ENCODE measurements around the gene ITGB8.

Gene ITGB8

DNA sequence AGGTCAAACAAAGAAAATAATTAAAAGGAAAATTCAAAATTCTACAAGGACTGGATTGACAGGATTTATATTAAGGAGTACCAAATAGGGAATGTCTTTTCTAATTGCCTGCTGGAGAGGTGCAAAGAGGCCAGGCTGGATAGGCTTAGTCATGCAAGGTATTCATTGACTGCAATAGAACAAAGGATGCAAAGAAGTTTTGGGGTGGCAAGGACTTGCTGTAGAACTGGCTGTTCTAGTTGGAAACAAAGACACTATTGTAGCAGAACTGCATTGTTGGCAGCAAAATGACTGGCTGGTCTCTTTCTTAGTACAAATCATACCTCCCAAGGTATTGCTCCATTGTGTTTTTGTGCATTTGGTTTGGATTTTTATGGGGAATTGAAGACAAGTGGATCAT, 10.1 kb downstream of the ITGB8 start:
- DNase-seq (ENCODE audit: low spot score), result no peak

DNA sequence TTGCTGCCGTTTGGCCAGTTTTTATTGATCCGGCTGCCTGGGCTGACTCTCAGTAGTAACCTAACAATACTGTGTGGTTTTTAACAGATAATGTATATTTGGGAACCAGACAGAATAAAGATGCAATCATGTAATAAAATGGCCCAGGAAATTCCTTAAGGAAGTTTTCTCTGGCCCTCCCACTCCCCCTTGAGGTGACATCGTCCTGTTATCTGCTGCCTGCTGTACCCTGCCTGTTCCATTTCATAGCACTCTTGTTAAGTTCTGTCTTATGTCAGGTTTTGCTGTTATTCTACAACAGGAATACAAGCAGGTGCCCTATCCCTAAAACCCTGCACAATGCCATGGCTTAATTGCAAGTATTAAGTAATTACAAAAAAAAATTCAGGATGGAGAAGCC, 12.5 kb downstream of the ITGB8 start:
- DNase-seq (ENCODE audit: low spot score), result no peak

GRCh38 chr7:20343941-20344340, 13.2 kb downstream of the ITGB8 start:
- DNase-seq (ENCODE audit: low spot score), result no peak

DNA sequence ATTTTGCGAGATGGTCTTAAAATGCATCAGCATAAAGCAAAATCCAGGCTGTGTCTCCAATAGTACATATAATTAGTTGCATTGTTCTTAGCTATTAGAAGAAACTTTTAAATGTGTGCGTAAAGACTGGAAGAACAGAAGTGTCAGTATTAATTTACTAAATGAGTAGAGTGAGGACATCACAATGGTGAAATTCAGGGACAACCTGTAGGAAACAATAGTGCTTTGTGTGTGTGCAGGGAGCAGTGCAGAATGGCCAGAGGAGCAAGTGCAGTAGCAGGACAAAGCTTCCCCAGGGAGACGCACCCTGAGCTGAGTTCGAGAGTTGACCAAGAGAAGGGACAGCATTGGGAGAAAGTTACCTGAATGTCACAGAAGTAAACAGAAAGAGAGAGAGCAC, 13.7 kb downstream of the ITGB8 start:
- no peak for DNase-seq (ENCODE audit: low spot score)

GRCh38 chr7:20346577-20346976, 15.9 kb downstream of the ITGB8 start:
- DNase-seq (ENCODE audit: low spot score), result no peak

DNA sequence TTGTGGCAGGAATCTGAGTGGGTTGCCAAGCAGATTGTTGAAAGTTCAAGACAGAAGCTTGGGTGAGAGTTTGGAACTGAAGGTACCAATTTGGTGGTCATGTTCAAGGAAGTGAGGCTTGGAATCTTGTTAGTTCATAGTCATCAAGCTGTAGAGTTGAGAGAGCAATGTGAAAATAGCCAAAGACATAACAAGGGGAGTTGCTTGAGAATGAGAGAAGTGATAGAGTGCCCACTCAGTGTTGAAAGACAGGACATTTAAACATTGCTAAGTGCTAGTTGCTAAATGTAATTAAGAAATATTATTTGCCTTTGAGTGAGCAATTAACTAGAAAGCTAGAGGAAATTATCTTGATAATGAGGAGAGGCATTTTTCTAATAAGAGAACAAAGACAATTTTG, 17.0 kb downstream of the ITGB8 start:
- DNase-seq (ENCODE audit: low spot score), result no peak

DNA sequence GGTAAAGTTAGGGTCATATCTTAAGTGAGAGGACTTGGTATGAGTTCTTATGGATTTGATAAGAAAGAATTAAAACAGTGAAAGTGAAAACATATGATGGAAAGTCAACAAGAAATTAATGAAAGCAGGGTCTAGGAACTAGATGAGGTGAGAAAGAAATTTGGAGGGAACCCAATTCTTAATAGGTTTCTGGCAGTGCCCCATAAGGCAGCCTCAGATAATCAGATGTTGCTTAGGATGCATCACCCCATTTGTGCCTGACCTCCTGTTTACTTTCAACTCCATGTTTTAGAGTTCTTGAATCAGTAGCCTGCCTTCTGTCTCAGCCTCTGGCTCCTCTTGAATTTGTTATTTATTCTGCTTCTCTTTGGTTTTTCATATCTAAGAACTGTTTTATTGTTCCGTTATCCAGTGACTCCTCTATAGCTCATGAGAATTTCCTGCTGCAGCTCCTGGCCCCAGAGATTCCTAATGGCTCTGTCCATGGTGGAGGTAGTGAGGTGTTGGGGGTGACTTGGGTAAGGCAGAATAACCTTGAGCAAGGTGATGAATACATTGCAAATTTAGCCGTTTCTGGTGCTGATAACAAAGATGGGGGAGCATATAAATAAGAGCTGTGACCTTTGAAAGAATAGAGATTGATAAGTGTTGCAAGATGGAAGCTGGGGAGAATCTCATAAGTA, 17.6 kb downstream of the ITGB8 start:
- DNase-seq (ENCODE audit: low spot score), result no peak

DNA sequence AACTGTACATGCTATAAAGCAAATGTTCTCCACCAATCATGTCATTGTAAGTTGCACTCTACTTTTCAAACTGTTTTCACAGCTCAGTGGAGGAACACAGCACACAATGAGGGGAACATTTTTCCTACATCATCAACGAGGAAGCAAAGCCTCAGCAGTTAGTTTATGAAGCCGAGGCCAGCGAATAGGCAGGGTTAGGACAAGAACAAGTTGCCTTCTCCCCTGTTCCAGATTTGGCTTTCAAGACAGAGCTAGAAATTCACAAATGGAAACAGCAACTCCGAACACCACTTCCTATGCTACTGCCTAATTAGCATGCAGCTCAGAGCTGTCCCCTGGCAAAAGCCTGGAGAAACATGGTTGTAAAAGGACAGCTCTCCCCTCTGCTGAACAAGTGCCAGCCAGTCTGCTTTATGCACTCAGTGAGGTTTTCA, 19.8 kb downstream of the ITGB8 start:
- DNase-seq (ENCODE audit: low spot score), result no peak

DNA sequence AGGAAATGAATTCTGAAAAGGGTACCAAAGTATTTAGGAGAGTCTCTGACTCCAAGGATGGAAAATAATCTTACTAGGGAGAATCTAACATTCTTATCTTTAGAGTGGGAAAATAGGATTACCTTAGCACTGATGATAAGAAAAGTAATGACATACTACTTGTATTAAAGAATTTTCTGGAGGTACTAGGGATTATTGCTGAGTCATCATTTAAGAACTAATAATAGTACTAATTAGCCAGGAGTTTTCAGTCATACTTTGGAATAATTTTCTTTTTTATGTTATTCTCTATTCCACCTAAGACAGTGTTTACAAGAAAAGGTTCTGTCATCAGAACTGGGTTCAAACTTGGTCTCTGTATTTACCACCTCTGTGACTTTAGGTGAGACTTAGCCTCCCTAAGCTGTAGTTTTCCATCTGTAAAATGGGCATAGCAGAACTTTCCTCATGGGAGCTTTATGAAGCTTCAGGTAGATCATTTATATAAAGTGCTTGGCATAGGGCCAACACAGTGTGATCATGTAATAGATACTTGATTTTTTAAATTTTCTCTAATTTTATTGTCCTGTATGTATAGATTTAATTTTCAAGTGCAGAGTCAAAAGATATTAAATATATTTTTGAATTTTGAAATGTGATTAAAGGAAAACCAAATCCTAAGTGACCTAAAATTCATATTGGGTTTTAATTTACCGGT, 20.4 kb downstream of the ITGB8 start:
- no peak for DNase-seq (ENCODE audit: low spot score)

DNA sequence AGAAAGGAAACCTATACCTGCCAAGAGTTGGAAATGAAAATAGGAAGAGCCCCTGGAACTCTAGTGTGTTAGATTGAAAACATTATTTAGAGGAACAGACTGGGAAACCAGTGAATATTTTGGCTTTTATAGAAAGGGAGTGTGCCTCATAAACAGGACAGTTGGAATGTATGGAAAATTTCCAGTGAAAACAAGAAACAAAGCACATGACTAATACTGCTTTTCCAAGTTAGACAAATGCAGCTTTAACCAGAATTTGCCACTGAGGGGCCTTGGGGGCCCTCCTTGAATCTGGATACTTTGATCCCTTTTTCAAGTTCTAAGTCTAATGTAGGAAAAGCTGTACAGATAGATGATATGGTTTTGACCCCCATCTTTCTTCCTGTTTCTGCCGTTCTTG, 21.2 kb downstream of the ITGB8 start:
- DNase-seq (ENCODE audit: low spot score), result peak; percentile 68

DNA sequence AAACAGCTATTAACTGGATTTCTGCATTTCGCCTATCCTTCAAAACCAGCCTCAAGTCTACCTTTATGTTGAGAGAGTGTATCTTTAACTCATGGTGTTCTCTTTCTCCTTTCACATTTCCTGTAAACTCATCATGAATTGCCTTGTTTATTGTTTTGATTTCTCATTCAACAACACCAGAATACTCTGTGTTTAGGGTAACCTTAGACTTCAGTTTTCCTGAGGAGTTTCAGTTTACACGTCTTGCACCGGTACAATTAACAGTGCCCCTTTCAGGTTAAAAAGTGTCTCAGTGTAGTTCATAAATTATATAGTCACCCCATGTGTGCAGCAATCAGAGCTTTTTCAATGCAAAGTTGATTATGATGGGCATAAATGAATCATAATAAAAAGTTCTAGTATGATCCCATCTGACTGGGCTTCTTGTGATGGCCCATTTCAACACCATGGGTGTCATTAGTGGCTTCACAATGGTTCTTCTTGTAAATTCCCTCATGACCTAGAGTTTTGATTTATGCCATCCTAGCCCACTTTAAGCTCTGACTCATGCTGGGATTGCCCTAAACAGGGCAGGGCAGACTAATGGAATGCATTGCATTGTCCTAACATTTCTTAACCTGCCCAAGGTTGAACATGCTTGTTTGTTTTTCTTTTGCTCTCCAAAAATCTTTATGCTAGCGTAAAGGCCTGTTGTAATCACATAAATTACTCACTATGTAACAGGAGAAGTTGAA, 22.0 kb downstream of the ITGB8 start:
- DNase-seq (ENCODE audit: low spot score), result peak; percentile 95

DNA sequence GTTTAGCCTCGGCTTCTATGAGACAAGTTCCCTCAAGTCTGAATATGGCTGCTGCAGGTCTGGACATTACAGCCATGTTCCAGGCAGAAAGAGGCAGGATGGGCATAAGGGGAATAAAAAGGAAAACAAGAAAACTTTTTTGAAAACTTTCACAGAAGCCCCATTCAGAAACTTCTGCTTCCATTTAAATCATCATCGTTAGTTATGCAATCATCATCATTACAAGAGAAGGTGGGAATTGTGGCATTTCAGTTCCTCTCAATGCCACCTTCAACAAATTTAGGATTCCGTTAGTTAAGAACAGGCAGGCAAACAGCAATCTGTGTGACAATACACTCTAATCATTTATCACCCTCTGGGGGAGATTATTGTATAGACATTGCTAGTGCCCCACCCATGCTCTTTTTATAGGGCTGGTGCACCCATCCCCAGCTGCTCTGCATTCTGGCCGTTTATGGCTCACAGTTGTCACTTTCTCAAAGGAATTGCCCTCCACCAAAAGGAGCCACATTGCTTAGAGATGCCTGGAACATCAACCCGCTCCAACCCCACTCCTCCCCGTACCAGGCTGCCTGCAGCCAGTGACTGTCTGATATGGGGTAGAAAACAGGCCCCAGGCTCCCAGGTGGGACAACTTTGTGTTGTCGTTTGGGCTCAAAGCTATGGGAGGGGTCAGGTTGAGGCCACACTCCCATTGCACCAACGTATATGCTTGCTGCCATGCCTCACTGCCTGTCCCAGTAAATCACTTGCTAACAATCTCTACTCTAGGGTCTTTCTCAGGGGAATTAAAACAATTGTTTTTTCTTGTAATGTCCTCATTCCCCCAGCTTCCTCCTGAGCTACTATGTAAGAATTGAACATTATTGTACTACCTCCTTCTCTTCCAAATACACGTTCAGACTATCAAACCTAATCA, 24.2 kb downstream of the ITGB8 start:
- DNase-seq (ENCODE audit: low spot score), result no peak

DNA sequence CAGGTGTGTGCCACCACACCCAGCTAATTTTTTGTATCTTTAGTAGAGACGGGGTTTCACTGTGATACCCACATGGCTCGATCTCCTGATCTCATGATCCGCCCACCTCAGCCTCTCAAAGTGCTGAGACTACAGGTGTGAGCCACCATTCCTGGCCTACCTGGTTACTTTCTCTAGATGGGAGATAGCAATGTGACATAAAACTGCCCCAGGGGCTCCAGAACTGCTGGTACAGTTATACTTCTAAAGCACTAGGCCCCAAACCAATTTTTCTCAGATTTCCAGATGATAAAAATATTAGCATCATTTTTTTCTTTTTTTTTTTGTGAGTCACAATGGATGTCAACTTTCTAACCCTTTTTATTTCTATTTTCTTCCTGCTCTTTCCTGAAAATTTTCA, 27.4 kb downstream of the ITGB8 start:
- no peak for DNase-seq (ENCODE audit: low spot score)

DNA sequence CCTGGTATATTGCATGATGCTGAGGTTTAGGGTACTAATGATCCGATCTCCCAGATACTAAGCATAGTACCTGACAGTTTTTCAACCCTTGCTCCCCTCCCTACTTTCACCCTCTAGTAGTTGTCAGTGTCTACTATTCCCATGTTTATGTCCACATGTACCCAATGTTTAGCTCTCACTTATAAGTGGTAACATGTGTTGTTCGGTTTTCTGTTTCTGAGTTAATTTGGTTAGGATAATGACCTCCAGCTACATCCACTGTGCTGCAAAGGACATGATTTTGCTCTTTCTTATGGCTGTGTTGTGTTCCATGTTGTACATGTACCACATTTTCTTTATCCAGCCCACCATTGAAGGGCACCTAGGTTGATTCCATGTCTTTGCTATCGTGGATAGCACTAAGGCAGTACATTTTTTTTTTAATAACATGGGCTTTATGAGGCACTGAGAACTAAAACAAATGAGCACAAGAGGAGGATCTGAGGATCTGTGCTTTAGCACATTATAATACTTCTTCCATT, 28.1 kb downstream of the ITGB8 start:
- DNase-seq (ENCODE audit: low spot score), result no peak

DNA sequence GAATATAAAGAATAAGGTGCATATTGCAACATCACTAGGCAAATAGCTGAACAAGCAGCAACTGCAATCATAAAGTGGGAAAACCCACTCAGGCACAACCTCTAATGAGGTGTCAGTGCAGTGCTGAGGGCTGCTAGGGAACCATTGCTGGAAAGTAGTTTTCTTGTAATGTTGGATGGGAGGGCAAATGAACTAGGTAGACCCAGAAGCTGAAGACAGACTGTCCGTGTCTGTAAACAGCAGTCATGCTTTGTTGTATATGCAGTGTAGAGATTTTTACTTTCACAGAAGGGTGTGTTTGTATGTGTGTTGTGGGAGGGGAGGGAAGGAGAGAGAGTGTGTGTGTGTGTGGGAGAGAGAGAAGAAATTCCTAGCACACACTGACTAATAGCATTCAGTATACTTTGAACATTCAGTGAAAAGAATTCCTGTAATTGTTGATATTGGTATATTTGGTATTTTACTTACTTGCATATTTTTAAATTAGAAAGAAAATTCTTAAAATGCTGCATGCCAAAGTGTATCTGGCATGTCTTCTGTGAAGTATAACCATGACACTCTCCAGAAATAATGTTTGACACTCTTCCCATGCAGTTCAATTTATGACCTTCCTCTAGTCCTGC, 28.8 kb downstream of the ITGB8 start:
- DNase-seq (ENCODE audit: low spot score), result no peak

- no peak for DNase-seq (ENCODE audit: low spot score)
Measured at GRCh38 chr7:20362574-20363253, 32.0 kb downstream of the ITGB8 start.

- no peak for DNase-seq (ENCODE audit: low spot score)
Measured at GRCh38 chr7:20364571-20365196, 34.0 kb downstream of the ITGB8 start.

DNA sequence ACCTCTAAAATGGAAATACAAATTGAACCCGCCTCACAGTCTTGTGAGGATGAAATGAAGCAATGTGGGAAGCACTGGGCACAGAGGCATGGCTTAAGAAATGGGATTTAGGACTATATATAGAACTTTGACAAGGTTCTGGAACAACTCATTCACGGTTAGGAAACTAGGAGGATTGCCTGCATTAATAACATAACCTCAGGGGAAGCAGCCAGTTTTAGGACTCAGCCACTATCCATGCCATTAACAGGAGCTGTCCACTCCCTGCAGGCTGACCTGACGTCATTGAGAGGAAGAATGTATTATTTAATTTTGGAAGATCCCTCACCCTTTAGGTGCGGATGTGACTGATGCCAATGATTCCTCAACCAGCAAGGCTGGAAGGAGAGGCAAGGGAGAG, 34.8 kb downstream of the ITGB8 start:
- no peak for DNase-seq (ENCODE audit: low spot score)

GRCh38 chr7:20374399-20374798, 43.7 kb downstream of the ITGB8 start:
- DNase-seq (ENCODE audit: low spot score), result no peak

DNA sequence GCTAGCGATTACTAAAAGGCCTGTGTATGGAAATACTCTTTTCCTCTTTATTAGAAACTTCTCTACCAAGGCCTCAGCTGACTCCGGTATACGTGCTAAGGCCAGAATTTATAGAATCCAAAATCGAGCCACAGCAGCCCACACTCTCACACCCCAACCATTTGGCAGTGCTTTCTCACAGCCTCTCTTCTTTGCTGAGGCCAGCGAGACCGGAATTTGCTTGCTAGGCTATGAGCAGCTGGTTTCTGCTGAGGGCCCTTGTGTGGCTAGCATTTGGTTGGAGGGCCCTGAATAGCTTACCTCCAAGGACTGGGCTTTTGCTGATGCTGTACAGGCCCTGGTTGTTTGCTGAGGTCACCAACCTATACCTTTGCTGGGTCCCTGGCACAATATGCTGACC, 46.1 kb downstream of the ITGB8 start:
- no peak for DNase-seq (ENCODE audit: low spot score)

Measured in COLO829 (cell line).